Effector memory CD8-positive, alpha-beta T cell (primary cell): Measurements from ENCODE around the gene ESRRA.
"Not testable (repeated sequence)": the region's sequence is repeated elsewhere in the genome, so short reads cannot be mapped to it uniquely, and the experiment has no call there.

Experiments
- ATAC-seq: fragments of 150-1000 bp; cut with Tn5 transposase; replicated peaks from 2 replicates; pipeline ENCODE4 v1.10.0; 2021; ENCODE audit warnings: mild to moderate bottlenecking, moderate library complexity
- DNase-seq, 3 experiments: peaks; one replicate each; pipeline ENCODE4 v3.0.0; 2021
- H3K27ac Mint-ChIP-seq, 2 donors: one replicate each; pipeline ENCODE4 v1.8.0; 2022; ENCODE audit warnings: mild to moderate bottlenecking in 2 of 2, mixed read lengths in 2 of 2, moderate library complexity in 2 of 2
- H3K27me3 Mint-ChIP-seq, 2 donors: one replicate each; pipeline ENCODE4 v1.8.0; 2022; ENCODE audit warnings: mixed read lengths in 2 of 2
- H3K36me3 Mint-ChIP-seq: one replicate; pipeline ENCODE4 v1.8.0; 2022; ENCODE audit warnings: mild to moderate bottlenecking, moderate library complexity, mixed read lengths; ENCODE audit not compliant: insufficient read depth
- H3K4me1 Mint-ChIP-seq, 2 donors: one replicate each; pipeline ENCODE4 v1.8.0; 2022; ENCODE audit warnings: low read depth in 2 of 2, mixed read lengths in 2 of 2
- H3K4me3 Mint-ChIP-seq, 2 donors: one replicate each; pipeline ENCODE4 v1.8.0; 2022; ENCODE audit warnings: mild to moderate bottlenecking in 2 of 2, mixed read lengths in 2 of 2, moderate library complexity in 2 of 2
- H3K9me3 Mint-ChIP-seq, 2 donors: one replicate each; pipeline ENCODE4 v1.8.0; 2022; ENCODE audit warnings: mixed read lengths in 2 of 2

ESRRA gene

GRCh38 chr11:64315667-64316526 is 10.6 kb downstream of the ESRRA start:
- DNase-seq, H3K9me3 Mint-ChIP-seq, ATAC-seq, H3K27me3 Mint-ChIP-seq: not testable (repeated sequence)
- Mint-ChIP-seq H3K4me3 (peak overlapping the region; percentile 88 to 94), H3K27ac (peak overlapping the region; percentile 98 to 99), H3K4me1 (peaks cover 40% of the 10 kb centered on the region in 2 donors), H3K36me3 (peaks cover 52% of the 10 kb centered on the region)

GRCh38 chr11:64316672-64317324 is 11.5 kb downstream of the ESRRA start:
- Mint-ChIP-seq H3K27ac (peak overlapping the region; percentile 98 to 99), H3K9me3 (no peaks in the 10 kb centered on the region), H3K36me3 (peaks cover 53% of the 10 kb centered on the region), H3K27me3 (no peaks in the 10 kb centered on the region), H3K4me3 (peak overlapping the region; percentile 88 to 94), H3K4me1 (peaks cover 39 to 43% of the 10 kb centered on the region in 2 donors)
- ATAC-seq, result peak; percentile 7
- peak; percentile 36 to 46 (median 43) for DNase-seq

DNA sequence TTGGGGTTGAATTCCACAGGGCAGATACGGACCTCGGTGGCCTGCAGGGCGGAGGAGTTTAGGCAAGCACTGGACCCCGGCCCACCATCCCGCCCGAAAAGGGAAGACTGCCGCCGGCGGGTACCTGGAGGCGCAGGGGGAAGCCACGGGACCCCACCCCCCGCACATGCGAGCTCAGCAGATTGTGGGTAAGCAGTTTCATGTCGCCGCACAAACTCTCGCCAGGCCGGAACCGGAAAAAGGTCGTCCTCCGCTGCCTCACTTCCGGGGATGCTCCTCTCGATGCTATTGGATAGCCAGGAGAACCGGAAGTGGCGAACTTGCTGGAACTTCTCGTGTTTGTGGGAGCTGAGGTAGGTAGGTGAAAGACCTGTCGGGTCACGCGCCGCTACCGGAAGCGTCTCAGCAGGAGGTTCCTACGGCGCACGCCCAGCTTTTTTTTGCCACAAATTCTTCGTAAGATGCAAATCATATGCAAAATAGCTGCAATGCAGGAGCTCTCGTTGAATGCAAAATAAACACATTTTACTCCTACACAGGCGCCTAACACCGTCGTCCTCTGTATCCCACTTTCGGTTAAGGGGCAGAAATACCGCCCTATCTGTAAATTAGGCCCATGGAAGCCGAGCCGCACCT is 12.1 kb downstream of the ESRRA start, which contains the start of gene TRMT112:
TRMT112 (minus strand) TSS at position 235 of the 636 bp plus-strand sequence; CDS start at position 202, 33 bp downstream.
- Mint-ChIP-seq H3K27ac (peak within 1 kb of the TSS; percentile 98 to 99), H3K36me3 (peaks cover 53% of the 10 kb centered on the region), H3K9me3 (no peaks in the 10 kb centered on the region), H3K4me3 (peak within 1 kb of the TSS; percentile 88 to 94), H3K4me1 (peaks cover 38 to 42% of the 10 kb centered on the region in 2 donors), H3K27me3 (no peaks in the 10 kb centered on the region)
- DNase-seq (peak; percentile 93 to 97 (median 94)), ATAC-seq (peak; percentile 77)

DNA sequence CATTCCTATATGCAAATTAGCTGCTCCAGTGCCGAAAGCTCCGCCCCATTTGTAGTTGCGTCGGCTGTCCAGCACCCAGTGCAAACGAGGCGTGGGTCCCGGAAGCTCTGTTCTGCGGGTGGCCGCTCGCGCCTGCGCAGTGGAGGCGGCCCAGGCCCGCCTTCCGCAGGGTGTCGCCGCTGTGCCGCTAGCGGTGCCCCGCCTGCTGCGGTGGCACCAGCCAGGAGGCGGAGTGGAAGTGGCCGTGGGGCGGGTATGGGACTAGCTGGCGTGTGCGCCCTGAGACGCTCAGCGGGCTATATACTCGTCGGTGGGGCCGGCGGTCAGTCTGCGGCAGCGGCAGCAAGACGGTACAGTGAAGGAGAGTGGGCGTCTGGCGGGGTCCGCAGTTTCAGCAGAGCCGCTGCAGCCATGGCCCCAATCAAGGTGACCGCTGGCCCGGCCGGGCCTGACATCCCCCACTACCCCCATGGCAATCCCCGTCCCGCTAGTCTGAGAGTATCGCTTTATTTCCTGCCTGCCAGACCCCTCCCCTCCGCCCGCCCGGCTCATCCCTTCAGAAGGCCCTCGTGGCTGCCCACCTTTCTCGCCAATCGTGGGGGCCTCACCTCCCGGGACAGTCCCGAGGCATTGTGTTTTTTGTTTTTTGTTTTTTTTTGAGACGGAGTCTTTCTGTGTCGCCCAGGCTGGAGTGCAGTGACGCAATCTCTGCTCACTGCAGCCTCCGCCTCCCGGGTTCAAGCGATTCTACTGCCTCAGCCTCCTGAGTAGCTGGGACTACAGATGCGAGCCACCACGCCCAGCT is 12.8 kb downstream of the ESRRA start, which contains the start of gene PRDX5:
PRDX5 (plus strand) TSS at position 161 of the 805 bp plus-strand sequence; CDS start at position 256, 95 bp downstream.
- ATAC-seq (peak; percentile 77), DNase-seq (peak; percentile 90 to 95 (median 93))
- peak within 1 kb of the TSS; percentile 98 to 99 for H3K27ac Mint-ChIP-seq
- H3K4me1 Mint-ChIP-seq, result peaks cover 31 to 34% of the 10 kb centered on the region in 2 donors
- H3K27me3 Mint-ChIP-seq, result no peaks in the 10 kb centered on the region
- peak within 1 kb of the TSS; percentile 88 to 94 for H3K4me3 Mint-ChIP-seq
- H3K36me3 Mint-ChIP-seq, result peaks cover 53% of the 10 kb centered on the region
- no peaks in the 10 kb centered on the region for H3K9me3 Mint-ChIP-seq

DNA sequence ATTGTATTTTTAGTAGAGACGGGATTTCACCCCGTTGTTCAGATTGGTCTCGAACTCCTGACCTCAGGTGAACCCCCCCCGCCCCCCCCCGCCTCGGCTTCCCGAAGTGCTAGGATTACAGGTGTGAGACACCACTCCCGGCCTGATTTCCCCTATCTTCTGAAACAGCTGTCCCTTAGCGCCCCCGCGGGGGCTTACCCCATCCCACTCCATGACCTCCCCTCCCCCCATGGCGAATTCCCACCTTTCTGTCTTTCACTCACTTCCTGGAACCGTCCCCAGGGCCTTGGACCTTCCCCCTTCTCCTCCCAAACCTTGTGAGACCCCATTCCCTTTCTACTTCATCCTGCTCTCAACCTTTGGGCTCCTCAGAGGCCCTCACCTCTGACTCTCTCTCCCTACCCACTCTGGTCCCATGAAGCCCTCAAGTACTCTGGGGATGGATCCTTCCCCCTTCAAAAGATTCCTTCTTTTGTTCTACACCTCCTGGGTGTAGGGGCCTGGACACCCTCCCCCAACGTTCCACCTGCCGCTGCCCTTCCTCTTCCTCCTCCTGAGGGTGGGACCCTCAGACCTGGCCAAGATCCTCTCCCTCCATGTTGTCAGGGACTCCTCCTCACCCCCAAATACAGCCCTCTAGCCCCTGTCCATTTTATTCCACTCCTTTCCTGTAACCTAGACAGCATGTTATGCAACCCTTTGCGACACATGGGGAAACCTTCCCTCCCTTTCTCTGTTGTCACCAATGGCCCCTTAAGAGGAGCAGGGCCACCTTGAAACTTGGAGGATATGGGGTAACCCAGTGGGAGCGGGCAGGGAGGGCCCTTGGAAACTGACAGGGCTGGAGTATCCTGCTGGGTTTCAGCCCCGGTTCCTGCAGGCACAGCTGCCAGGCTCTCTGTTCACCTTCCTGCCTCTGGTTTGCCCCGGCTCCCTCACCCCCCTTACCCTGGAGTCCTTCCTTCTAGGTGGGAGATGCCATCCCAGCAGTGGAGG is 13.7 kb downstream of the ESRRA start:
- no peak for DNase-seq

GRCh38 chr11:64320556-64320955 is 15.2 kb downstream of the ESRRA start:
- Mint-ChIP-seq H3K4me1 (peaks cover 29 to 33% of the 10 kb centered on the region in 2 donors), H3K4me3 (no peak overlapping the region), H3K27me3 (no peaks in the 10 kb centered on the region), H3K9me3 (no peaks in the 10 kb centered on the region), H3K27ac (peak overlapping the region in 1 of 2 donors; percentile 33), H3K36me3 (peaks cover 49% of the 10 kb centered on the region)
- DNase-seq (no peak), ATAC-seq (no peak)

More for the DNA sequence above, 13.7 kb downstream of the ESRRA start:
- ATAC-seq, result no peak
- Mint-ChIP-seq H3K27ac (peak overlapping the region; percentile 98 to 99), H3K36me3 (peaks cover 56% of the 10 kb centered on the region), H3K4me3 (peak overlapping the region; percentile 88 to 94), H3K9me3 (no peaks in the 10 kb centered on the region), H3K4me1 (peaks cover 29 to 33% of the 10 kb centered on the region in 2 donors), H3K27me3 (no peaks in the 10 kb centered on the region)

GRCh38 chr11:64321026-64321425 is 15.7 kb downstream of the ESRRA start:
- no peak for ATAC-seq
- no peak overlapping the region for H3K4me3 Mint-ChIP-seq

GRCh38 chr11:64321533-64321932 is 16.2 kb downstream of the ESRRA start:
- Mint-ChIP-seq H3K4me1 (peaks cover 27 to 28% of the 10 kb centered on the region in 2 donors), H3K27ac (no peak overlapping the region), H3K4me3 (no peak overlapping the region), H3K27me3 (no peaks in the 10 kb centered on the region), H3K9me3 (no peaks in the 10 kb centered on the region), H3K36me3 (peaks cover 45% of the 10 kb centered on the region)
- no peak for ATAC-seq
- no peak for DNase-seq

More at GRCh38 chr11:64321026-64321425, 15.7 kb downstream of the ESRRA start:
- H3K4me1 Mint-ChIP-seq, result peaks cover 29 to 33% of the 10 kb centered on the region in 2 donors
- H3K36me3 Mint-ChIP-seq, result peaks cover 49% of the 10 kb centered on the region
- H3K27ac Mint-ChIP-seq, result peak overlapping the region in 1 of 2 donors; percentile 33
- H3K9me3 Mint-ChIP-seq, result no peaks in the 10 kb centered on the region
- no peaks in the 10 kb centered on the region for H3K27me3 Mint-ChIP-seq
- DNase-seq, result no peak

- Mint-ChIP-seq H3K36me3 (peaks cover 31% of the 10 kb centered on the region), H3K27ac (no peak overlapping the region), H3K9me3 (no peaks in the 10 kb centered on the region), H3K4me1 (peaks cover 17 to 18% of the 10 kb centered on the region in 2 donors), H3K4me3 (no peak overlapping the region), H3K27me3 (no peaks in the 10 kb centered on the region)
- DNase-seq (no peak), ATAC-seq (no peak)
Measured at GRCh38 chr11:64322925-64323260, 17.6 kb downstream of the ESRRA start.

- no peaks in the 10 kb centered on the region for H3K27me3 Mint-ChIP-seq
- H3K4me3 Mint-ChIP-seq, result no peak overlapping the region
- H3K9me3 Mint-ChIP-seq, result no peaks in the 10 kb centered on the region
- ATAC-seq (no peak), DNase-seq (no peak)
- H3K27ac Mint-ChIP-seq, result no peak overlapping the region
- peaks cover 26% of the 10 kb centered on the region for H3K36me3 Mint-ChIP-seq
- peaks cover 13 to 14% of the 10 kb centered on the region in 2 donors for H3K4me1 Mint-ChIP-seq
Measured at GRCh38 chr11:64323373-64323772, 18.0 kb downstream of the ESRRA start.

GRCh38 chr11:64323984-64324383 is 18.7 kb downstream of the ESRRA start:
- DNase-seq, ATAC-seq, H3K9me3 Mint-ChIP-seq, H3K27me3 Mint-ChIP-seq, H3K27ac Mint-ChIP-seq, H3K4me3 Mint-ChIP-seq: not testable (repeated sequence)
- H3K36me3 Mint-ChIP-seq, result peaks cover 22% of the 10 kb centered on the region
- H3K4me1 Mint-ChIP-seq, result peaks cover 9 to 11% of the 10 kb centered on the region in 2 donors
